GM21526 (cell line): ENCODE results near the gene ZNF133.

ENCODE experiments used
- ATAC-seq: cut with Tn5 transposase; IDR thresholded peaks from one replicate; pipeline ENCODE4 v1.9.1; 2021; ENCODE audit warnings: moderate library complexity; ENCODE audit not compliant: unreplicated experiment, low FRiP score

Gene ZNF133

DNA sequence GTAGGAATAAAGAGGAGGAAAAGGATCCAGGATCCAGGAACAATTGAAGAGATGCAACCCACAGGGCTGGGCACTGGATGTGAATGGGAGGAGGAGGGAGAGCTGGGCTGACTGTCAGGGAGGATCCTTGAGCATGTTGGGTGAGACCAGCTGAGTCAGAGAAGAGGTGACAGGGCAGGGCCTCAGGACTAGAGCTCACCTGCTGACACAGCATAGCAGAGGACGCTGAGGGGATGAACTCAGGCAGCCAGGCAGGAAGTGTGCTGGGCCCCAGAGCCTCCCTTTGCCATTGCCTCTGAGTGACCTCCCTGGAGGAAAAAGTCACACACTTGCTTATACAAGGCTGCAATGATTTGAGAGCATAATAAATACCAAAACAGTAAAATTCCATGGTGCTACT, 72.3 kb downstream of the ZNF133 start:
- ATAC-seq = no peak

DNA sequence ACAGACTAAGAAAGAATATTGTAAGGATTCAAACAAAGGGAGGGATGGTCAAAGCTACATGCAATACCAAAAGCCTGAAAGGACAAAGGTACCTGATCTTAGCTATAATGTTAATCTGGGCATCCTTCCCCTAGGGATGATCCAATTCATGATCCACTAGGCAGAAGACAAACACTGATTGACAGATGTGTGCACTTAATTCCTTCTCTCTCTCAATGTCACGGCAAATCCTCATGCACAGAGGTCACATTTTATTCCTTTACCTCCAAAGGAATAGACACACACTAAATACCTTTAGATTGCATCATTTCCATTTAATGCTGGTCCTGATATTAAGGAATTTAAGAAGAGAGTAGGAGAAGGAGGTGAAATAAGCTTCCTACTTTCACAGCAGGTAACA, 73.4 kb downstream of the ZNF133 start:
- no peak for ATAC-seq

DNA sequence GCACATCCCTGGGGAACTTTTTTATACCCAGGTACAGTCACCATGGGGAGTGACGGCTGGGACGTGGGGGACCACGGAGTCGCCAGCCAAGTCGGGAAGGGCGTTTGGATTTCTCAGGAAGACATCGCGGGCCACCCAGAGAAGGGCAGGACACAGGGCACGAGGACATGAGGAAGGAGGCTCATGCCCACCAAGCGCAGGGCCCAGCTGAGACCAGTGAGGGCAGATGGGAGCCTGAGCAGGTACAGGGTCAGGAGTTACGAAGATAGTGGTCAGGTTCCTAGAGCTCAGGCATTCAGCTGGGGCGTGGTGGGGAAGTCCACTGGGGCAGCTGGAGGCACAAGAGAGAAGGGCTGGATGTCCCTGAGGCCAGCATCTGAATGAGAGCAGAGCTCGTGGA, 74.6 kb downstream of the ZNF133 start:
- no peak for ATAC-seq

DNA sequence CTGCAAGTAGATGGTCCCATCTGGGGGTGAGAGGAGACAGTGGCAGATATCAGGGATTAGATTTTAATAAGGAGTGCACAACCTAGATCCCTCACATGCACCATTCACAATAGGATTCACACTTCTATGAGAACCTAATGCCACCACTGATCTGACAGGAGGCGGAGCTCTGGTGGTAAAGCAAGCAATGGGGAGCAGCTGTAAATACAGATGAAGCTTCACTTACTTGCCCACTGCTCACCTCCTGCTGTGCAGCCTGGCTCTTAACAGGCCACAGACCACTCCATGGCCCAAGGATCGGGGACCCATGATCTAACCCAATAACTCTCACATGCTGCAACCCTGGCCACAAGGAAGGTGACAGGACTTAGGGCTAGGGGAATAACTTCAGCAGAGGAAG, 75.4 kb downstream of the ZNF133 start:
- no peak for ATAC-seq

DNA sequence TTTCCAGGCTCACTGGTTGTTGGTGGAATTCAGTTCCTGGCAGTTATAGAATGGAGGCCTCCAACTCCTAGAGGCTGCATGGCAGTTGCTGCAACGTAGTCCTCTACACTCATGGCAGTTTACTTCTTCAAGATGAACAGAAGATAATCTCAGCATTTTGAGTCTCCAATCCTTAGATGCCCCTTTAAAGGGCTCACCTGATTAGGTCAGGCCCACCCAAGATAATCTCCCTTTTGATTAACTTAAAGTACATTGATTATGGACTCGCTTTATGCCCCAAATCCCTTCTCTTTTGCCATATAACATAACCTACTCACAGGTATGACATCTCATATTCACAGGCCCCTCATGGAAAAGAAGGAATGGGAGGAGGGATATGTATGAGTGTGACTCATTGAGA, 76.4 kb downstream of the ZNF133 start:
- no peak for ATAC-seq
